Lower leg skin (tissue), 4 donors: ENCODE results near the gene PRDM4. TPM values are rescaled to one million over a fixed set of nuclear protein-coding genes. Genes with fewer than 3 reads are reported as not detected.

Experiments used
- DNase-seq, 2 donors: peaks; one replicate each; pipeline ENCODE4 v3.0.0-alpha.2; 2019; ENCODE audit warnings: low spot score in 2 of 2
- H3K4me3 ChIP-seq: fragments of 200-600 bp; sonication (generic); 2 replicates; pipeline ENCODE4 v1.5.1; 2017; ENCODE audit warnings: mild to moderate bottlenecking, low read depth; ENCODE audit not compliant: poor library complexity, severe bottlenecking
- POLR2A ChIP-seq, 2 donors: fragments of 450-650 bp; IDR thresholded peaks; one replicate each; pipeline ENCODE4 v1.6.1; 2016 to 2017; ENCODE audit warnings: antibody characterized with exemption in 2 of 2, mild to moderate bottlenecking in 1 of 2, moderate library complexity in 1 of 2
- WGBS, 2 donors: methylation state at CpG; one replicate each; pipeline ENCODE4 v1.1.5; 2018; 5-methylcytosine and 5-hydroxymethylcytosine counted together
- intact Hi-C: fragments of 100-400 bp; cut with DNase I; formaldehyde crosslinking; loops from one replicate; pipeline ENCODE4 v1.15.0; 2023; ENCODE audit warnings: low total_unique reads
- total RNA-seq, 4 donors: library from RNA; depleted of rRNA; stranded (reverse); fragments of >200 nt; gene quantifications; one replicate each; pipeline ENCODE4 v1.1.0, GENCODE V29; 2016
- TF ChIP-seq, protein P1 (sequence below), 3 donors: fragments of 450-650 bp; IDR thresholded peaks; one replicate each; pipeline ENCODE4 v1.5.1; 2016; ENCODE audit warnings: antibody characterized with exemption in 3 of 3, mild to moderate bottlenecking in 3 of 3, moderate library complexity in 2 of 3

PRDM4 gene
- total RNA-seq, 4 donors from 2014 or later = 15.4 to 37.3 (median 21.6) TPM

DNA sequence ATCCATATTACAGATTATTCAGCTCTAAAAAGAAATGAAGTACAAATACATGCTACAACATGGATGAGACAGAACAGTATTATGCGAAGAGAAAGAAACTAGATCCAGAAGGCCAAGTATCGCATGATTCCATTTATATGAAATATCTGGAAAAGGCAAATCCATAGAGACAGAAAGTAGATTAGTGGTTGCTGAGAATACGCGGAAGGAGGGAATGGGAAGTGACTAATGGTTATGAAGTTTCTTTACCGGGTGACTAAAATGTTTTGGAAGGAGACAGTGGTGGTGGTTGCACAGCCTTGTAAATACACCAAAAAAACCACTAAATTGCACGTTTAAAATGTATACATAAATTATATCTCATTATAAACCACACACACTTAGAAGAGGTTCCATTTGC is 12.5 kb downstream of the PRDM4 start:
- TF ChIP-seq POLR2A (IDR thresholded peaks at IDR 0.05) = no peak
- H3K4me3 ChIP-seq = no peak overlapping the region
- intact Hi-C loops = no loop called here
- no peak for DNase-seq
- WGBS, 2 donors = 64 to 66% methylated on average over 6 of the region's 6 CpGs

DNA sequence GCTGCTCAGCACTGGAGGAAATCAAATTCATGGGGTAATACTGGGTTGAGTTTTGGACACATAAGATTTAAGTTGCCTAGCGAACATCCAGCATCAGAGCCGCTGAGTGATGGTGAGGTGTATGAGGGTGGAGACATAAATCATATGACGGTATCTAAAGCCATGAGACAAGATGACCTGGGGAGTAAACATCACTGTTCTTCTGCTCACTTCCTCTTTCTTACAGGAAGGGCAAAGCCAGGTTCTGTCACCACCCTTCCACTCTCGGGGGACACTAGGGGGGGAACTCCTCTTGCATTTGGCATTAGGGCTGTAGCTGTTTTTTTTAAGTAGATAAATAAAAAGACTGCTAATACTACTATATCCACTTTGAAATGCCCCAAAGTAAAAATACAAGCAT is 24.0 kb downstream of the PRDM4 start:
- DNase-seq = no peak
- no peak overlapping the region for H3K4me3 ChIP-seq
- TF ChIP-seq, protein P1, sequence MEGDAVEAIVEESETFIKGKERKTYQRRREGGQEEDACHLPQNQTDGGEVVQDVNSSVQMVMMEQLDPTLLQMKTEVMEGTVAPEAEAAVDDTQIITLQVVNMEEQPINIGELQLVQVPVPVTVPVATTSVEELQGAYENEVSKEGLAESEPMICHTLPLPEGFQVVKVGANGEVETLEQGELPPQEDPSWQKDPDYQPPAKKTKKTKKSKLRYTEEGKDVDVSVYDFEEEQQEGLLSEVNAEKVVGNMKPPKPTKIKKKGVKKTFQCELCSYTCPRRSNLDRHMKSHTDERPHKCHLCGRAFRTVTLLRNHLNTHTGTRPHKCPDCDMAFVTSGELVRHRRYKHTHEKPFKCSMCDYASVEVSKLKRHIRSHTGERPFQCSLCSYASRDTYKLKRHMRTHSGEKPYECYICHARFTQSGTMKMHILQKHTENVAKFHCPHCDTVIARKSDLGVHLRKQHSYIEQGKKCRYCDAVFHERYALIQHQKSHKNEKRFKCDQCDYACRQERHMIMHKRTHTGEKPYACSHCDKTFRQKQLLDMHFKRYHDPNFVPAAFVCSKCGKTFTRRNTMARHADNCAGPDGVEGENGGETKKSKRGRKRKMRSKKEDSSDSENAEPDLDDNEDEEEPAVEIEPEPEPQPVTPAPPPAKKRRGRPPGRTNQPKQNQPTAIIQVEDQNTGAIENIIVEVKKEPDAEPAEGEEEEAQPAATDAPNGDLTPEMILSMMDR (IDR thresholded peaks at IDR 0.05) = no peak
- TF ChIP-seq POLR2A (IDR thresholded peaks at IDR 0.05) = no peak
- intact Hi-C loops = no loop called here
- WGBS, 2 donors = 77 to 91% methylated on average over 4 of the region's 4 CpGs

DNA sequence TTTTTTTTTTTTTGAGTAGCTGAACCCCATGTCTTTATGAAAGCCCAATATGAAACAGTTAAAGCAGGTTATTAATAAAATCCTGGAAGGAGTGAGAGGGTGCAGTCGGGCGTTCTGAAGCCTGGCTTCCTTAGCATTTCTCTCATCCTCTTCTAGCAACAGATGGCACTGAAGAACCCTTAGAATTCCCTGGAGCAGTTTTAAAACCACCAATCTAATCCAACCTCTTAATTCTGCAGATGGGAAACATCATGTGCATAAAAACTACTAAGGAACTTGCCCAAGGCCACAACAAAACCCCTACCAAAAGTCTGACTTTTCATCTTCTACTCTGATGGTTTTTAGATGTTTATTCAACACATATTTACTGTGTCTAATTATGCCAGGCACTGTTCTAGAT is 25.2 kb downstream of the PRDM4 start:
- TF ChIP-seq, protein P1 (IDR thresholded peaks at IDR 0.05) = no peak
- no peak for TF ChIP-seq POLR2A (IDR thresholded peaks at IDR 0.05)
- intact Hi-C loops = no loop called here
- WGBS, 2 donors = 71 to 73% methylated on average over 2 of the region's 2 CpGs
- DNase-seq = no peak
- no peak overlapping the region for H3K4me3 ChIP-seq

DNA sequence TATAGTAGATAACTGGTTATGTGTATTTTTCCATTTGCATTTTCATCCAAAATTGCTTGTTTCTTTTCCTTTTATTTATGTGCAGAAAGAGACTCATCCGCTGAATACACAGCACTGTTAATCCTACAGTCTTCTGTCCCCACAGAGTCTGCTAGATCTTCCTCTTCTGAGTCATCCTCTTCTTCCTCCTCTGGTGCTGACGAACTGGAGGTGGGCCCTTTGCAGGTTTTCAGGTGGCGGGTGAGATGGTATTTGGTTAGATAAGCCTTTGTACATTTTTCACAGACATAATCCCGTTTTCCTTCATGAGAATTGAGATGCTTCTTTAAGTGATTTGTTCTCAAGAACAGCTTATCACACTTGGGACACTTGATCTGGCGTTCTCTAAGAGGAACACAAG is 26.8 kb downstream of the PRDM4 start:
- intact Hi-C loops = no loop called here
- no peak overlapping the region for H3K4me3 ChIP-seq
- no peak for DNase-seq
- TF ChIP-seq, protein P1 (IDR thresholded peaks at IDR 0.05) = no peak
- TF ChIP-seq POLR2A (IDR thresholded peaks at IDR 0.05) = no peak
- 86 to 93% methylated on average over 5 of the region's 5 CpGs for WGBS, 2 donors

DNA sequence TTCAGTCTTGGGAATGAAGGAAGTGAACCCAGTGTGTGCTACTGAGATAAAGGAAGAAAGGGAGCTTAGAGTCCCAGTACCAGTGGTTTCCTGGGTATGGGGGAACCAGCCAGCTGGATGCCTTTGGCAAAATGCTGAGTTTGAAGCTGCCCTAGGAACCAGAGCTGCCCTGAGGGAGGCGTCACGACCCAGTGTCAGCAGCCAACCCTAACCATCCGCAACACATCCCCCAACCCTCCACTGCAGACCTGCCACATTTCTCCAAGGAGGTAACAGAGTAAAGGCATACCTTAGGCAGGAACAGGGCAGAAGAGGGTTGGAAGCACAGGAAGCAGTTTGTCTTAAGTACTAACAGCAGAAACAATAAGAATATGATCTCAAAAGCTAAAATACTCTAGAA is 28.6 kb downstream of the PRDM4 start:
- no peak for DNase-seq
- intact Hi-C loops = no loop called here
- no peak overlapping the region for H3K4me3 ChIP-seq
- TF ChIP-seq, protein P1 (IDR thresholded peaks at IDR 0.05) = no peak
- TF ChIP-seq POLR2A (IDR thresholded peaks at IDR 0.05) = no peak
- 86 to 95% methylated on average over 3 of the region's 3 CpGs for WGBS, 2 donors

DNA sequence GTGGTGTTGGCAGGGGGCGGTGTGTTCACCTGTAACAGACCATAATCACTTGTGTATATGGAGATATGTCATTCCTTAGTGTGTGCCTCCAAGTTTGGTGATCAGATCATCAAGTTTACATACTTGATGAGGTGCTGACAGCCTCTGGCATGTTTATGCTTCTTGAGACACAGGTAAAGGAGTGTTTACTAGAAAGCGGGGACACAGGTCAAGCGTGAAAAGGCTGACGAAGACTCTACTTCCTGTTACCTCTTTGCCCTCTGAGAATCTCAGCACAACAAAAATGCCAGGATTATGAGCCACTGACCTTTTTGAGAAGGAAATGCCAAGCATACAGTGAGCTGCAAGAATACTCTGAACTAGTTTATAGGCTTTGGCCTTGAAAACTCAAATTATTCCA is 29.6 kb downstream of the PRDM4 start:
- intact Hi-C loops = no loop called here
- TF ChIP-seq, protein P1 (IDR thresholded peaks at IDR 0.05) = no peak
- no peak for DNase-seq
- H3K4me3 ChIP-seq = no peak overlapping the region
- 85 to 87% methylated on average over 4 of the region's 4 CpGs for WGBS, 2 donors
